ENCODE data around the gene ALPG.

DNA sequence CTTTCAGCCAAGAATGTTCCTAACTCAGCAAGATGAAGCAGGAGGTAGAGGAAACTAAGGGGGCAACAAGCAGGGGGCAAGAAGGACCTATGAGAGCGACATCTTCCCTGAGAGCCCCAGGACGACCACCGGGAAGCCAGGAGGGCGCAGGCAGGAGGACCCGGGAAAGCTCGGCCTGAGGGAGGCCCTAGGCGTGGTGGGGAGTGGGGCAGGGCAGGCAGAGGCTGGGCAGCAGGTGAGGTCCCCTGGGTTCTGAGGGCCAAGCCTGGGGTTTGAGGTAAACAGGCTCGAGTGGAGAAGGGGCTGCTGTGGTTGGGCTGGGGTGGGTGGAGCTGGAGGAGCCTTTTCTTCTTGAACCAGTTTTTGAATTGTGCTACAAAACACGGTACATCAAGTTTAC lies 48.0 kb downstream of the ALPG start:
- TF ChIP-seq, protein P1, sequence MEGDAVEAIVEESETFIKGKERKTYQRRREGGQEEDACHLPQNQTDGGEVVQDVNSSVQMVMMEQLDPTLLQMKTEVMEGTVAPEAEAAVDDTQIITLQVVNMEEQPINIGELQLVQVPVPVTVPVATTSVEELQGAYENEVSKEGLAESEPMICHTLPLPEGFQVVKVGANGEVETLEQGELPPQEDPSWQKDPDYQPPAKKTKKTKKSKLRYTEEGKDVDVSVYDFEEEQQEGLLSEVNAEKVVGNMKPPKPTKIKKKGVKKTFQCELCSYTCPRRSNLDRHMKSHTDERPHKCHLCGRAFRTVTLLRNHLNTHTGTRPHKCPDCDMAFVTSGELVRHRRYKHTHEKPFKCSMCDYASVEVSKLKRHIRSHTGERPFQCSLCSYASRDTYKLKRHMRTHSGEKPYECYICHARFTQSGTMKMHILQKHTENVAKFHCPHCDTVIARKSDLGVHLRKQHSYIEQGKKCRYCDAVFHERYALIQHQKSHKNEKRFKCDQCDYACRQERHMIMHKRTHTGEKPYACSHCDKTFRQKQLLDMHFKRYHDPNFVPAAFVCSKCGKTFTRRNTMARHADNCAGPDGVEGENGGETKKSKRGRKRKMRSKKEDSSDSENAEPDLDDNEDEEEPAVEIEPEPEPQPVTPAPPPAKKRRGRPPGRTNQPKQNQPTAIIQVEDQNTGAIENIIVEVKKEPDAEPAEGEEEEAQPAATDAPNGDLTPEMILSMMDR (IDR thresholded peaks at IDR 0.05 in 4 of 5, conservative IDR thresholded peaks at IDR 0.05 in 1 of 5), result no peak
- TF ChIP-seq POLR2A (IDR thresholded peaks at IDR 0.05), result no peak
